Neural progenitor cell (in vitro differentiated cells): ENCODE measurements around the gene FRYL.

ENCODE experiments used
- EZH2 ChIP-seq: fragments of 200-600 bp; sonication (generic); IDR thresholded peaks from 2 replicates; pipeline ENCODE4 v1.6.1; 2017; ENCODE audit warnings: antibody characterized with exemption, mild to moderate bottlenecking, moderate library complexity
- TF ChIP-seq, protein P1 (sequence below): fragments of 200-600 bp; sonication (generic); IDR thresholded peaks from 2 replicates; pipeline ENCODE4 v1.5.1; 2017; ENCODE audit warnings: antibody characterized with exemption, mild to moderate bottlenecking

GRCh38 chr4:48688953-48689352 lies 91.1 kb downstream of the FRYL start:
- TF ChIP-seq, protein P1, sequence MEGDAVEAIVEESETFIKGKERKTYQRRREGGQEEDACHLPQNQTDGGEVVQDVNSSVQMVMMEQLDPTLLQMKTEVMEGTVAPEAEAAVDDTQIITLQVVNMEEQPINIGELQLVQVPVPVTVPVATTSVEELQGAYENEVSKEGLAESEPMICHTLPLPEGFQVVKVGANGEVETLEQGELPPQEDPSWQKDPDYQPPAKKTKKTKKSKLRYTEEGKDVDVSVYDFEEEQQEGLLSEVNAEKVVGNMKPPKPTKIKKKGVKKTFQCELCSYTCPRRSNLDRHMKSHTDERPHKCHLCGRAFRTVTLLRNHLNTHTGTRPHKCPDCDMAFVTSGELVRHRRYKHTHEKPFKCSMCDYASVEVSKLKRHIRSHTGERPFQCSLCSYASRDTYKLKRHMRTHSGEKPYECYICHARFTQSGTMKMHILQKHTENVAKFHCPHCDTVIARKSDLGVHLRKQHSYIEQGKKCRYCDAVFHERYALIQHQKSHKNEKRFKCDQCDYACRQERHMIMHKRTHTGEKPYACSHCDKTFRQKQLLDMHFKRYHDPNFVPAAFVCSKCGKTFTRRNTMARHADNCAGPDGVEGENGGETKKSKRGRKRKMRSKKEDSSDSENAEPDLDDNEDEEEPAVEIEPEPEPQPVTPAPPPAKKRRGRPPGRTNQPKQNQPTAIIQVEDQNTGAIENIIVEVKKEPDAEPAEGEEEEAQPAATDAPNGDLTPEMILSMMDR = no peak
- TF ChIP-seq EZH2 = no peak
